Dendritic cell treated with granulocyte-macrophage colony-stimulating factor and Interleukin-4, amounts not matched to agents 40 ng/mL and 50 ng/mL, for 4 days (primary cell): ENCODE results near the gene SCP2.

Experiments
- H3K27ac Mint-ChIP-seq: one replicate; pipeline ENCODE4 v1.8.0; 2022; ENCODE audit warnings: mild to moderate bottlenecking, mixed read lengths
- H3K27me3 Mint-ChIP-seq: one replicate; pipeline ENCODE4 v1.8.0; 2022; ENCODE audit warnings: mild to moderate bottlenecking, mixed read lengths
- H3K36me3 Mint-ChIP-seq: one replicate; pipeline ENCODE4 v1.8.0; 2022; ENCODE audit warnings: low read depth, mixed read lengths
- H3K4me1 Mint-ChIP-seq: one replicate; pipeline ENCODE4 v1.8.0; 2022; ENCODE audit warnings: low read depth, mixed read lengths
- H3K4me3 Mint-ChIP-seq: one replicate; pipeline ENCODE4 v1.8.0; 2022; ENCODE audit warnings: mild to moderate bottlenecking, moderate library complexity, mixed read lengths
- H3K9me3 Mint-ChIP-seq: one replicate; pipeline ENCODE4 v1.8.0; 2022; ENCODE audit warnings: mixed read lengths
- intact Hi-C: fragments of 100-400 bp; cut with micrococcal nuclease; formaldehyde crosslinking; loops from one replicate; pipeline ENCODE4 v1.15.0; 2022

The SCP2 gene

DNA sequence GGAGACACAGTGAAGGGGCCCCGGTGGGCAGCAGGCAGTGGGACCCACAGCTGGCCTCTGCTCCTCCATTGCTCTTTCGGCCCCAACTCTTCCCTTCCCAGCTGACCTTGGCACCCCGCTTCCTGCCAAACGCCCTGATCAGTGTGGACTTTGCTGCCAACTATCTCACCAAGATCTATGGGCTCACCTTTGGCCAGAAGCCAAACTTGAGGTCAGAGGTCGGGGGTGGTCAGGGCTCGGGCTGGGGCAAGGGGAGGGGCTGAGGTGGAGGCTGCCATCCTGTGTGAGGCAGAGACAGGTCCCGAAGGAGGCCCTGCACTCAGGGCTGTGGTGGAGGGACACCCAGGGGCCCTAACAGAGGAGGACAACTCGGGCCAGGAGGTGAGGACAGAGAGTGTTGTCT lies 148.7 kb downstream of the SCP2 start:
- H3K27ac Mint-ChIP-seq: no peak overlapping the region
- no peak overlapping the region for H3K4me3 Mint-ChIP-seq
- H3K4me1 Mint-ChIP-seq: no peaks in the 10 kb centered on the region
- H3K27me3 Mint-ChIP-seq: no peaks in the 10 kb centered on the region
- H3K9me3 Mint-ChIP-seq: no peaks in the 10 kb centered on the region
- no peaks in the 10 kb centered on the region for H3K36me3 Mint-ChIP-seq
- intact Hi-C loops: no loop called here

DNA sequence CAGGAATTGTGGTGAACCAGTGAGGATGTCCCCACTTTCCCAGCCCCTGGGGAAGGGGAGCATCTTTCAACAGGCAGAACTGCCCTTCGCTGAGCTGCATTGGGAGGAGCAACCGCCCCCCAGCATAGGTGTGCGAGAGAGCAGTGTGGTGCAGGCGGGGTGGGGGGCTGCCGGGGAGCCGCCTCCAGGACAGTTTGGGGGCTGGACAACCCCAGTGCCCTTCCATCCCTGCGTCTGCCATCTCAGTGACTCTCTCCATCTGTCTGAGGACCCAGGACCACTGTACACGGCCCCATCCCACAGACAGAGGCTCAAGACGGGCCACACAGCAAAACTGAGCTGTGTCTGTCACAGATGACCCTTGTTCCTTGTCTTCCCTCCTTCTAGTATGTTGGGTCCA lies 149.1 kb downstream of the SCP2 start:
- H3K36me3 Mint-ChIP-seq: no peaks in the 10 kb centered on the region
- H3K9me3 Mint-ChIP-seq: no peaks in the 10 kb centered on the region
- H3K27ac Mint-ChIP-seq: no peak overlapping the region
- intact Hi-C loops: no loop called here
- H3K4me1 Mint-ChIP-seq: no peaks in the 10 kb centered on the region
- no peaks in the 10 kb centered on the region for H3K27me3 Mint-ChIP-seq
- no peak overlapping the region for H3K4me3 Mint-ChIP-seq

DNA sequence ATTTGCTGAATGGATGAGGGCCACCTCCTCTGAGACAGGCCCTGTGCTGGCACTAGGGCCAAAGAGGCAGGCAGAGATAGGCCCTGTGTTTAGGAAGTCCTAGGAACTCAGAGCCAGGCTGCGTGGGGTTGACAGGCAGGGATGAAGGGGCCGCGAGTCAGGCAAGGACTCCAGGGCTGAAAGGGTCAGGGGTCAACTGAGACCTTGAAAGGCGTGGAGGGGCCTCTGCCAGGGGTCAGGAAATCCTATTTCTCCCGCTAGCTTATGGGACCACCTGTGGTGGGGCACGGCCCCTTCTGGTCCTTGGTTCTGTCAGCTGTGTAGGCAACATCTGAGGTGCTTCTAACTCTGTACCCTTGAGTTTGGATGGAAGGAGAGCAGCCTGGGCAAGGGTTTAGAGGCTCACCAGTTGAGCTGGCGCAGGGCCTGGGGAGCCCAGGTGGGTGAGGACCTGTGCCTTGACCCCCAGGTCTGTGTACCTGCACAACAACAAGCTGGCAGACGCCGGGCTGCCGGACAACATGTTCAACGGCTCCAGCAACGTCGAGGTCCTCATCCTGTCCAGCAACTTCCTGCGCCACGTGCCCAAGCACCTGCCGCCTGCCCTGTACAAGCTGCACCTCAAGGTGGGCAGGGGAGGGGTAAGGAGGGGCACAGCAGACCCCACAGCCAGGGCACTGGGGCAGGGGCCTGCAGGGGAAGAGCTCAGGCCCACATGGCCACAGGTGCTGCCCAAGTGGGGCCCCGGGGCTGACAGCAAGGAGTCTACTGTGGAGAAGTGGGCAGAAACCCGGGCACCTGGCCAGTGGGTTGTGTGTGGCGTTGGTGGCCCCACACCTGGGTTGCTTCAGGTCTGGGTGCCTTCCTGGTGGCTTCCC lies 149.9 kb downstream of the SCP2 start:
- Mint-ChIP-seq H3K4me1 (no peaks in the 10 kb centered on the region), H3K27ac (no peak overlapping the region), H3K27me3 (no peaks in the 10 kb centered on the region), H3K9me3 (no peaks in the 10 kb centered on the region), H3K4me3 (no peak overlapping the region), H3K36me3 (no peaks in the 10 kb centered on the region)
- intact Hi-C loops: no loop called here

DNA sequence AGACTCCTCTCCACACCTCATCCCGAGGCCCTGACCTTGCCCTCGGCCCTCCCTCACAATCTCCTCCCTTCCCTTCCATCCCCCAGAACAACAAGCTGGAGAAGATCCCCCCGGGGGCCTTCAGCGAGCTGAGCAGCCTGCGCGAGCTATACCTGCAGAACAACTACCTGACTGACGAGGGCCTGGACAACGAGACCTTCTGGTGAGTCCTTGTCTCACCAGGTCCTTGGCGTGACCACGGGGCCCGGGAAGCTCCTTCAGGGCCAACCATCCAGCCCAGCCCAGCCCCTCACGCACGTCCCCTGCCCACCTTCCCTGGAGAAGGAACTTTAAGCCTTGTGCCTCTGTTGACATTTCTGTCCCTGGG lies 150.5 kb downstream of the SCP2 start:
- intact Hi-C loops: no loop called here
- Mint-ChIP-seq H3K9me3 (no peaks in the 10 kb centered on the region), H3K27ac (no peak overlapping the region), H3K36me3 (no peaks in the 10 kb centered on the region), H3K27me3 (no peaks in the 10 kb centered on the region), H3K4me3 (no peak overlapping the region), H3K4me1 (no peaks in the 10 kb centered on the region)

DNA sequence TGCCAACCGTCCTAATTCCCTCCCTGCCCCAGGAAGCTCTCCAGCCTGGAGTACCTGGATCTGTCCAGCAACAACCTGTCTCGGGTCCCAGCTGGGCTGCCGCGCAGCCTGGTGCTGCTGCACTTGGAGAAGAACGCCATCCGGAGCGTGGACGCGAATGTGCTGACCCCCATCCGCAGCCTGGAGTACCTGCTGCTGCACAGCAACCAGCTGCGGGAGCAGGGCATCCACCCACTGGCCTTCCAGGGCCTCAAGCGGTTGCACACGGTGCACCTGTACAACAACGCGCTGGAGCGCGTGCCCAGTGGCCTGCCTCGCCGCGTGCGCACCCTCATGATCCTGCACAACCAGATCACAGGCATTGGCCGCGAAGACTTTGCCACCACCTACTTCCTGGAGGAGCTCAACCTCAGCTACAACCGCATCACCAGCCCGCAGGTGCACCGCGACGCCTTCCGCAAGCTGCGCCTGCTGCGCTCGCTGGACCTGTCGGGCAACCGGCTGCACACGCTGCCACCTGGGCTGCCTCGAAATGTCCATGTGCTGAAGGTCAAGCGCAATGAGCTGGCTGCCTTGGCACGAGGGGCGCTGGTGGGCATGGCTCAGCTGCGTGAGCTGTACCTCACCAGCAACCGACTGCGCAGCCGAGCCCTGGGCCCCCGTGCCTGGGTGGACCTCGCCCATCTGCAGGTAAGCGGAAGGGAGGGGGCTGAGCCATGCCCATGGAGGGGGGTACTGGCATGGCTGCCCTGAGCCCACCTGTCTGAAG lies 151.4 kb downstream of the SCP2 start:
- H3K36me3 Mint-ChIP-seq: no peaks in the 10 kb centered on the region
- H3K4me3 Mint-ChIP-seq: no peak overlapping the region
- no peak overlapping the region for H3K27ac Mint-ChIP-seq
- peaks cover 2% of the 10 kb centered on the region for H3K27me3 Mint-ChIP-seq
- intact Hi-C loops: no loop called here
- H3K4me1 Mint-ChIP-seq: no peaks in the 10 kb centered on the region
- H3K9me3 Mint-ChIP-seq: no peaks in the 10 kb centered on the region

DNA sequence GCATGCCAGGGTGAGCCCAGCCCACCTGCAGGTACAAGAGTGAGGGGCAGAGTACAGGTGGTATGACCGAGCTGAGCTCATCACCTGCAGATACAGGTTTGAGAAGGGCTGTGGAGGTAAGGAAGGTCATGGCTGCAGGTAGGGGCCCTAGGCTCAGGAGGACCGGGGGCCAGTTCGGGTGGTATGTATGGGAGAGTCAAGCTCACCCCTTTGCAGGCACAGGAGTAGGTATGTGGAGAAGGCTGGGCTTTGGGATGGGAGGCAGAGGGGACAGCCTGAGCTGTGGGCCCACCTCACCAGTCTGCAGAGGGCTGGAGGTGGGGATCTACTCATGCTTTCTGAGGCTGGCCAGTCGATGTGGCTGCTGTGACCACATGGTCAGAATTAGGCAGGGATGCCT lies 152.2 kb downstream of the SCP2 start:
- Mint-ChIP-seq H3K27ac (no peak overlapping the region), H3K9me3 (no peaks in the 10 kb centered on the region), H3K4me3 (no peak overlapping the region), H3K27me3 (peaks cover 2% of the 10 kb centered on the region), H3K4me1 (no peaks in the 10 kb centered on the region), H3K36me3 (no peaks in the 10 kb centered on the region)
- intact Hi-C loops: no loop called here

DNA sequence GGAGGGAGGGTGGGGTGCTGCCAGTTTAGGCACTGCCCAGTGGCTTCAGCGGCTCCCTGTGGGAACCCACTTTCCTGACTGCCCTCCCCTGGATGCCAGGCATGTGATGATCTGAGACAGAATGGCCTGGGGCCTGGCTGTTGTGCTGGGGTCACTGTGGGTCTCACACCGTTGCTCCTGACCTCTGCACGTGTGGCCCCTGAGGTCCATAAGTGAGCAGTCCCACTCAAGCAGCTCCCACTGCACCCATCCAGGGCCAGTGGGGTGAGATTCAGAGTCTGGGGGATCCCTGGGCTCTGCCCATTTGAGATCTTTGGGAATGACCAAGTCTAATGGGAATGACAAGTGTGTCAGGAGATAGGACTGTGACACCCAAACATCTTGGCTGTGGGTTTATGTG lies 153.0 kb downstream of the SCP2 start:
- Mint-ChIP-seq H3K27ac (no peak overlapping the region), H3K27me3 (peaks cover 2% of the 10 kb centered on the region), H3K9me3 (no peaks in the 10 kb centered on the region), H3K4me1 (no peaks in the 10 kb centered on the region), H3K36me3 (no peaks in the 10 kb centered on the region), H3K4me3 (no peak overlapping the region)
- intact Hi-C loops: no loop called here

DNA sequence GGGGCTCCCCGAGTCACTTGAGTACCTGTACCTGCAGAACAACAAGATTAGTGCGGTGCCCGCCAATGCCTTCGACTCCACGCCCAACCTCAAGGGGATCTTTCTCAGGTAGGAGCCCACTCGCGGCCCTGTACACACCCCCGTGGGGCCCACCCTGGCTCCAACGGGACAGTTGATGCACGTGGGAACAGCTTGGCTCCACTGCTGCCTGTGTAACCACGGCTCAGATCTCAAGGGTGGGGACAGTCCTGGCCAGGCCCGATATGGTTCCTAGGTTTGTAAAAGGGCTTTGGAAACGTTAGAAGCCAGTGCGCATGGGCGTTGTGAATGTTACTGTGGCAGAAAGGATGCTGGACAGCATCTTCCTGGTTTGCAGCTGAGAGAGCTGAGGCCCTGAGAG lies 153.7 kb downstream of the SCP2 start:
- intact Hi-C loops: no loop called here
- Mint-ChIP-seq H3K4me3 (no peak overlapping the region), H3K27ac (no peak overlapping the region), H3K9me3 (no peaks in the 10 kb centered on the region), H3K27me3 (peaks cover 2% of the 10 kb centered on the region), H3K36me3 (no peaks in the 10 kb centered on the region), H3K4me1 (no peaks in the 10 kb centered on the region)

DNA sequence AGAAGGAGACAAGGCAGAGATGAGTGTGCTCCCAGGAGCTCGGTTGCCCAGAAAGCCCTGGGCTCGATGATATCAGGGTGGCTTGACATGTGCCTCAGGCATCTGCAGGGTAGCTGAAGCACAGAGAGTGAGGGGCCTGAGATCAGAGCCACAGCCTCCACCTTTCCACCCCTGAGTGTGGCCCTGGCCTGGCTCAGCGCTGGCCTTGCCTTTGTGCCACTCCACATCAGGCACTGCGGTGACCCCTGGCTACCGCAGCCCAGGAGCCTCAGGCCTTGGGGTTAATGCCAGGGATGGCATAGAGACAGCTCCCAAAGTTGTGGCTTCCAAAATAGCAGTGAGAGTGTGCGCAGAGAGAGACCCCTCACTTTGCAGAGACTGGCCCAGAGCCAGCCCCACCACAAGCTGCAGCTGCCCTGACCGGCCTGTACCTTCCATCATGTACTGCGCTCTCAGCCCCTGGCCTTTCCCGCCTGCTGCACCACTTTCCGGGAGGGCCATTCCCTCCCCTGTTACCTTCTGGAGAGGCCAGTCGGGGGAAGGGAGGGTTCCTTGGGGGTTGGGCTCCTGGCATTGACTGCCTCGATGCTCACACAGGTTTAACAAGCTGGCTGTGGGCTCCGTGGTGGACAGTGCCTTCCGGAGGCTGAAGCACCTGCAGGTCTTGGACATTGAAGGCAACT lies 154.4 kb downstream of the SCP2 start:
- peaks cover 2% of the 10 kb centered on the region for H3K27me3 Mint-ChIP-seq
- intact Hi-C loops: no loop called here
- H3K9me3 Mint-ChIP-seq: no peaks in the 10 kb centered on the region
- H3K4me1 Mint-ChIP-seq: no peaks in the 10 kb centered on the region
- no peak overlapping the region for H3K4me3 Mint-ChIP-seq
- no peaks in the 10 kb centered on the region for H3K36me3 Mint-ChIP-seq
- no peak overlapping the region for H3K27ac Mint-ChIP-seq

DNA sequence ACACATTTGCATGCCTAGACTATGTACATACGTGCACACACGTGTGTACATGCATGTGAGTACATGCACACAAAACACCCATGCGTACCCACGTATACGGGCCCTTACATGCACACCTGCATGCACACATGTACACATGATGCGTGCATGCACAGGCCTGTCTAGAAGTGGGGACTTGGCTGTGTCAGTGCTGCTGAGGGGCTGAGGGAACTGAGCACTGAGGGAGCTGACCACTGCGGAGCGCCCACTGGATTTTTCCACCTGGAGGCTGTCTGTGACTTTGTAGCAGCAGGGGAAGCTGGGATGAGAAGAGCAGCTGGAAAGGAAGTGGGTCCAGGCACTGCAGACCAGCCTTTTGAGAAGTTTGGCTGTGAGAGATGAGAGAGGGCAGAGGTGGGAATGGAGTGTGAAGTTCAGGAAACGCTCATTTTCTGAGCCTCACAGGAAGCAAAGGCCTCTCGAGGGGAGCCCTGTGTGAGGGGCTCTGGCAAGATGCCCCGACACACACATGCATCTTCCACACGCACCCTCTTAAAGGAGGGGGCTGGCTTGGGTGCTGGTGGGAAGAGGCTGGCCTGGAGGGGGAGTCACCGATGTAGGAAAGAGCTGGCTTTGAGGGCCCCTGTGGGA lies 155.9 kb downstream of the SCP2 start:
- Mint-ChIP-seq H3K27me3 (peaks cover 2% of the 10 kb centered on the region), H3K27ac (no peak overlapping the region), H3K36me3 (no peaks in the 10 kb centered on the region), H3K4me3 (no peak overlapping the region), H3K9me3 (no peaks in the 10 kb centered on the region), H3K4me1 (no peaks in the 10 kb centered on the region)
- intact Hi-C loops: no loop called here

DNA sequence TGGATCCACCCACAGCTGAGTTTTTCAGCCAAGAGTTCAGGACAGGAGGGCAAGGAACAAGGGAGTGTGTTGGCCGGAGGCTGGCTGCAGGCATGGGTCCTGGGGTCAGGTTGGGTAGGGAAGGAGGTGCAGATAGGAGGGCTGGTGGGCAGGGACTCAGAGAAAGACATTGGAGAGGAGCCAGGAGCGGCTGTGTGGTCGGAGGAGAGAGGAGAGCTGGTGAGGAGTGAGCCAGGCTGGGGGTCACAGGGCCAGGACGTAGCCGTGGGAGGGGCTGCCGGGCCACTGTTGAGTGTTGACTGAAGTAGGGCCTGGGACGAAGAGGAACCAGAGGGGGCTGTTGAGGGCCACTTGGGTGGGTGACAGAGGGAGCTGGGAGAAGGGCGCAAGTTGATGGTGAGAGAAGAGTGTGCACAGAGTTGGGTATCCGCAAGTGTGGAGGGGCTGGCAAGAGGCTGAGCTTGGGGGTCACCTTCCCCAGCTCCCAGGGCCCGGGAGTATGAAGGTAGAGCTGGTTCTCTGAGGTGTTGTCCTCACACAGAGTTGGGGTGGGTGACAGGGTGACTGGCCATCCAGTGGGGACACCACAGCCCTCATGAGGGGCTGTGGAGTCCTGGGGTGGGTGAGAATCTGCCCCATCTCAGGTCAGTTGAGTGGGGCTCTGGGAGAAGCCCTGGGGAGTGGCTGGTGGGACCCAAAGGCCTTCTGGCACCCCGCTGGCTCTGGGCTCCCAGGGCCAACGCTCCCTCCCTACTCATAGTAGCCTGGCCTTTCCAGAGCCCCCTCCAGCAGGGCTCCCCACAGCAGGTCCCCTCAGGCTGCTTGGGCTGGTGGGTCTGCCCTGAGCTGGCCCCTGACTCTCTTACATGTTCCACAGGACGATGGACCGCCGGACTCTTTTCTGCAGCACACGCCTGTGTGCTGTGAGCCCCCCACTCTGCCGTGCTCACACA lies 156.8 kb downstream of the SCP2 start:
- no peak overlapping the region for H3K27ac Mint-ChIP-seq
- H3K9me3 Mint-ChIP-seq: no peaks in the 10 kb centered on the region
- H3K36me3 Mint-ChIP-seq: no peaks in the 10 kb centered on the region
- H3K27me3 Mint-ChIP-seq: peaks cover 2% of the 10 kb centered on the region
- intact Hi-C loops: no loop called here
- no peak overlapping the region for H3K4me3 Mint-ChIP-seq
- H3K4me1 Mint-ChIP-seq: no peaks in the 10 kb centered on the region

DNA sequence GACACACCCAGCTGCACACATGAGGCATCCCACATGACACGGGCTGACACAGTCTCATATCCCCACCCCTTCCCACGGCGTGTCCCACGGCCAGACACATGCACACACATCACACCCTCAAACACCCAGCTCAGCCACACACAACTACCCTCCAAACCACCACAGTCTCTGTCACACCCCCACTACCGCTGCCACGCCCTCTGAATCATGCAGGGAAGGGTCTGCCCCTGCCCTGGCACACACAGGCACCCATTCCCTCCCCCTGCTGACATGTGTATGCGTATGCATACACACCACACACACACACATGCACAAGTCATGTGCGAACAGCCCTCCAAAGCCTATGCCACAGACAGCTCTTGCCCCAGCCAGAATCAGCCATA lies 157.5 kb downstream of the SCP2 start:
- H3K4me3 Mint-ChIP-seq: no peak overlapping the region
- H3K4me1 Mint-ChIP-seq: no peaks in the 10 kb centered on the region
- H3K9me3 Mint-ChIP-seq: no peaks in the 10 kb centered on the region
- intact Hi-C loops: no loop called here
- peaks cover 2% of the 10 kb centered on the region for H3K27me3 Mint-ChIP-seq
- H3K27ac Mint-ChIP-seq: no peak overlapping the region
- H3K36me3 Mint-ChIP-seq: no peaks in the 10 kb centered on the region

DNA sequence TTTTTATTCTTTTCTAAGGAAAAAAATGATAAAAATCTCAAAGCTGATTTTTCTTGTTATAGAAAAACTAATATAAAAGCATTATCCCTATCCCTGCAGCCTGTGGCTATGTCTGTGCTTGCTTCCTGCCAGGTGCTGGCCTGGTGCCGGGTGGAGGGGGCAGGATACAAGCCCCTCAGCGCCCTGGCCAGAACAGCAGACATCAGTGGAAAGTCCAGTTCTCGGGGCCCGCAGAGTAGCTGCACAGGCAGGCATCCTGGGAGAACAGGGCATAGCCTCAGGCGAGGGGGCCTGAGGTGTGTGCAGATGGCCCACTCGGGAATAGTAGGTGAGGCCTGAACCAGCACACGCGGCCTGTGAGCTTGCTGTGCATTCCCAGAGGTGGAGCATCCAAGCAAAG lies 158.3 kb downstream of the SCP2 start:
- no peak overlapping the region for H3K27ac Mint-ChIP-seq
- no peaks in the 10 kb centered on the region for H3K4me1 Mint-ChIP-seq
- H3K4me3 Mint-ChIP-seq: no peak overlapping the region
- H3K36me3 Mint-ChIP-seq: no peaks in the 10 kb centered on the region
- H3K9me3 Mint-ChIP-seq: no peaks in the 10 kb centered on the region
- intact Hi-C loops: no loop called here
- peaks cover 2% of the 10 kb centered on the region for H3K27me3 Mint-ChIP-seq
